HCT116 (cell line): ENCODE measurements around the gene CMTM8.

Source experiments
- CEBPB ChIP-seq: IDR thresholded peaks from 2 replicates; pipeline ENCODE4 v1.6.1; 2012; ENCODE audit warnings: low read depth
- EGR1 ChIP-seq: IDR thresholded peaks from 2 replicates; pipeline ENCODE4 v1.6.1; 2012; ENCODE audit warnings: low read depth
- ELF1 ChIP-seq: IDR thresholded peaks from 2 replicates; pipeline ENCODE4 v1.6.1; 2012; ENCODE audit warnings: low read depth, borderline replicate concordance
- EZH2 ChIP-seq: fragments of 200-600 bp; sonication (generic); IDR thresholded peaks from 2 replicates; pipeline ENCODE4 v1.6.1; 2017; ENCODE audit warnings: antibody characterized with exemption, mixed run types
- POLR2A ChIP-seq: IDR thresholded peaks from 2 replicates; pipeline ENCODE4 v1.7.0; 2011; ENCODE audit warnings: borderline replicate concordance; ENCODE audit not compliant: insufficient read depth, insufficient read length; ENCODE audit errors: extremely low read depth
- POLR2AphosphoS5 ChIP-seq: IDR thresholded peaks from 2 replicates; pipeline ENCODE4 v1.6.1; 2011; ENCODE audit warnings: mild to moderate bottlenecking, low read depth, low read length, moderate library complexity
- RAD21 ChIP-seq: IDR thresholded peaks from 2 replicates; pipeline ENCODE4 v1.6.1; 2012; ENCODE audit warnings: low read depth, mild to moderate bottlenecking
- SIN3A ChIP-seq: IDR thresholded peaks from 2 replicates; pipeline ENCODE4 v1.6.1; 2012; ENCODE audit warnings: low read depth
- SP1 ChIP-seq: IDR thresholded peaks from 2 replicates; pipeline ENCODE4 v1.6.1; 2012; ENCODE audit warnings: low read depth
- TF ChIP-seq, protein P1 (sequence below): IDR thresholded peaks from 2 replicates; pipeline ENCODE4 v1.6.1; 2011; ENCODE audit warnings: mild to moderate bottlenecking, low read length, moderate library complexity; ENCODE audit not compliant: insufficient replicate concordance; ENCODE audit errors: extremely low read depth
- TF ChIP-seq, protein P2 (sequence below): IDR thresholded peaks from 2 replicates; pipeline ENCODE4 v1.6.1; 2012
- TF ChIP-seq, protein P3 (sequence below), 3 experiments: fragments of 200-600 bp in 1 of 3; sonication (generic) in 1 of 3; IDR thresholded peaks in 2 of 3; conservative IDR thresholded peaks in 1 of 3; 2 replicates each; pipeline ENCODE4 v1.5.1; 2012 to 2017; ENCODE audit warnings: low read depth in 2 of 3, low read length in 2 of 3, antibody characterized with exemption in 1 of 3, borderline replicate concordance in 1 of 3, control low read depth in 1 of 3, mild to moderate bottlenecking in 1 of 3, mixed read lengths in 1 of 3, mixed run types in 1 of 3, moderate library complexity in 1 of 3; ENCODE audit not compliant: insufficient read depth in 1 of 3
- TF ChIP-seq, protein P4 (sequence below): IDR thresholded peaks from 2 replicates; pipeline ENCODE4 v1.6.1; 2012; ENCODE audit warnings: low read depth

DNA sequence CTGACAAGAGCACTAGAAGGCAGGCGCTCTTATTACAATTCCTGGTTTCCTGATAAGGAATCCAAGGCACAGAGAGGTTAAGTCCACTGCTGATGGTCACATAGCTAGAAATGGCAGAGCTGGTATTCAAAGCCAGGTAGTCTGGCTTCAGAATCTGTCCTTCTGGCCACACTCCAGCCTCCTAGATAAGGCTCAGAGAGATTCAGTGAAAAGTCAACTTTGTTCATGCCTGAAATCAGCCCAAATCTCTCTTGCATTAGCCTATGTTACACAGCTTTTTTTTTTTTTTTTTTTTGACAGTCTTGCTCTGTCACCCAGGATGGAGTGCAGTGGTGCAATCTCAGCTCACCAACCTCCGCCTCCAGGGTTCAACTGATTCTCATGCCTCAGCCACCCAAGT is 21.1 kb upstream of the CMTM8 start:
- TF ChIP-seq, protein P1, sequence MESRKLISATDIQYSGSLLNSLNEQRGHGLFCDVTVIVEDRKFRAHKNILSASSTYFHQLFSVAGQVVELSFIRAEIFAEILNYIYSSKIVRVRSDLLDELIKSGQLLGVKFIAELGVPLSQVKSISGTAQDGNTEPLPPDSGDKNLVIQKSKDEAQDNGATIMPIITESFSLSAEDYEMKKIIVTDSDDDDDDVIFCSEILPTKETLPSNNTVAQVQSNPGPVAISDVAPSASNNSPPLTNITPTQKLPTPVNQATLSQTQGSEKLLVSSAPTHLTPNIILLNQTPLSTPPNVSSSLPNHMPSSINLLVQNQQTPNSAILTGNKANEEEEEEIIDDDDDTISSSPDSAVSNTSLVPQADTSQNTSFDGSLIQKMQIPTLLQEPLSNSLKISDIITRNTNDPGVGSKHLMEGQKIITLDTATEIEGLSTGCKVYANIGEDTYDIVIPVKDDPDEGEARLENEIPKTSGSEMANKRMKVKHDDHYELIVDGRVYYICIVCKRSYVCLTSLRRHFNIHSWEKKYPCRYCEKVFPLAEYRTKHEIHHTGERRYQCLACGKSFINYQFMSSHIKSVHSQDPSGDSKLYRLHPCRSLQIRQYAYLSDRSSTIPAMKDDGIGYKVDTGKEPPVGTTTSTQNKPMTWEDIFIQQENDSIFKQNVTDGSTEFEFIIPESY = no peak
- TF ChIP-seq SP1 (no peak), SIN3A (no peak), POLR2AphosphoS5 (no peak), RAD21 (no peak), POLR2A (no peak), EGR1 (no peak), EZH2 (no peak), ELF1 (no peak), CEBPB (no peak)
- TF ChIP-seq, protein P2, sequence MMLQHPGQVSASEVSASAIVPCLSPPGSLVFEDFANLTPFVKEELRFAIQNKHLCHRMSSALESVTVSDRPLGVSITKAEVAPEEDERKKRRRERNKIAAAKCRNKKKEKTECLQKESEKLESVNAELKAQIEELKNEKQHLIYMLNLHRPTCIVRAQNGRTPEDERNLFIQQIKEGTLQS = no peak
- TF ChIP-seq, protein P3, sequence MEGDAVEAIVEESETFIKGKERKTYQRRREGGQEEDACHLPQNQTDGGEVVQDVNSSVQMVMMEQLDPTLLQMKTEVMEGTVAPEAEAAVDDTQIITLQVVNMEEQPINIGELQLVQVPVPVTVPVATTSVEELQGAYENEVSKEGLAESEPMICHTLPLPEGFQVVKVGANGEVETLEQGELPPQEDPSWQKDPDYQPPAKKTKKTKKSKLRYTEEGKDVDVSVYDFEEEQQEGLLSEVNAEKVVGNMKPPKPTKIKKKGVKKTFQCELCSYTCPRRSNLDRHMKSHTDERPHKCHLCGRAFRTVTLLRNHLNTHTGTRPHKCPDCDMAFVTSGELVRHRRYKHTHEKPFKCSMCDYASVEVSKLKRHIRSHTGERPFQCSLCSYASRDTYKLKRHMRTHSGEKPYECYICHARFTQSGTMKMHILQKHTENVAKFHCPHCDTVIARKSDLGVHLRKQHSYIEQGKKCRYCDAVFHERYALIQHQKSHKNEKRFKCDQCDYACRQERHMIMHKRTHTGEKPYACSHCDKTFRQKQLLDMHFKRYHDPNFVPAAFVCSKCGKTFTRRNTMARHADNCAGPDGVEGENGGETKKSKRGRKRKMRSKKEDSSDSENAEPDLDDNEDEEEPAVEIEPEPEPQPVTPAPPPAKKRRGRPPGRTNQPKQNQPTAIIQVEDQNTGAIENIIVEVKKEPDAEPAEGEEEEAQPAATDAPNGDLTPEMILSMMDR (IDR thresholded peaks at IDR 0.05 in 2 of 3, conservative IDR thresholded peaks at IDR 0.05 in 1 of 3; ENCODE audit: borderline replicate concordance in 1 of 3, insufficient read depth in 1 of 3, low read depth in 2 of 3, low read length in 2 of 3) = no peak
- TF ChIP-seq, protein P4, sequence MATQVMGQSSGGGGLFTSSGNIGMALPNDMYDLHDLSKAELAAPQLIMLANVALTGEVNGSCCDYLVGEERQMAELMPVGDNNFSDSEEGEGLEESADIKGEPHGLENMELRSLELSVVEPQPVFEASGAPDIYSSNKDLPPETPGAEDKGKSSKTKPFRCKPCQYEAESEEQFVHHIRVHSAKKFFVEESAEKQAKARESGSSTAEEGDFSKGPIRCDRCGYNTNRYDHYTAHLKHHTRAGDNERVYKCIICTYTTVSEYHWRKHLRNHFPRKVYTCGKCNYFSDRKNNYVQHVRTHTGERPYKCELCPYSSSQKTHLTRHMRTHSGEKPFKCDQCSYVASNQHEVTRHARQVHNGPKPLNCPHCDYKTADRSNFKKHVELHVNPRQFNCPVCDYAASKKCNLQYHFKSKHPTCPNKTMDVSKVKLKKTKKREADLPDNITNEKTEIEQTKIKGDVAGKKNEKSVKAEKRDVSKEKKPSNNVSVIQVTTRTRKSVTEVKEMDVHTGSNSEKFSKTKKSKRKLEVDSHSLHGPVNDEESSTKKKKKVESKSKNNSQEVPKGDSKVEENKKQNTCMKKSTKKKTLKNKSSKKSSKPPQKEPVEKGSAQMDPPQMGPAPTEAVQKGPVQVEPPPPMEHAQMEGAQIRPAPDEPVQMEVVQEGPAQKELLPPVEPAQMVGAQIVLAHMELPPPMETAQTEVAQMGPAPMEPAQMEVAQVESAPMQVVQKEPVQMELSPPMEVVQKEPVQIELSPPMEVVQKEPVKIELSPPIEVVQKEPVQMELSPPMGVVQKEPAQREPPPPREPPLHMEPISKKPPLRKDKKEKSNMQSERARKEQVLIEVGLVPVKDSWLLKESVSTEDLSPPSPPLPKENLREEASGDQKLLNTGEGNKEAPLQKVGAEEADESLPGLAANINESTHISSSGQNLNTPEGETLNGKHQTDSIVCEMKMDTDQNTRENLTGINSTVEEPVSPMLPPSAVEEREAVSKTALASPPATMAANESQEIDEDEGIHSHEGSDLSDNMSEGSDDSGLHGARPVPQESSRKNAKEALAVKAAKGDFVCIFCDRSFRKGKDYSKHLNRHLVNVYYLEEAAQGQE = no peak
